NOMO-1 treated with DMSO at 0.1 percent for 48 hours (cell line): Measurements from ENCODE around the gene NOX5.
"Not testable (repeated sequence)": the region's sequence is repeated elsewhere in the genome, so short reads cannot be mapped to it uniquely, and the experiment has no call there.

Experiments
- DNase-seq: peaks from one replicate; lab custom pipeline; 2025; ENCODE audit not compliant: unreplicated experiment; lab: John Stamatoyannopoulos, UW

The NOX5 gene, protein sequence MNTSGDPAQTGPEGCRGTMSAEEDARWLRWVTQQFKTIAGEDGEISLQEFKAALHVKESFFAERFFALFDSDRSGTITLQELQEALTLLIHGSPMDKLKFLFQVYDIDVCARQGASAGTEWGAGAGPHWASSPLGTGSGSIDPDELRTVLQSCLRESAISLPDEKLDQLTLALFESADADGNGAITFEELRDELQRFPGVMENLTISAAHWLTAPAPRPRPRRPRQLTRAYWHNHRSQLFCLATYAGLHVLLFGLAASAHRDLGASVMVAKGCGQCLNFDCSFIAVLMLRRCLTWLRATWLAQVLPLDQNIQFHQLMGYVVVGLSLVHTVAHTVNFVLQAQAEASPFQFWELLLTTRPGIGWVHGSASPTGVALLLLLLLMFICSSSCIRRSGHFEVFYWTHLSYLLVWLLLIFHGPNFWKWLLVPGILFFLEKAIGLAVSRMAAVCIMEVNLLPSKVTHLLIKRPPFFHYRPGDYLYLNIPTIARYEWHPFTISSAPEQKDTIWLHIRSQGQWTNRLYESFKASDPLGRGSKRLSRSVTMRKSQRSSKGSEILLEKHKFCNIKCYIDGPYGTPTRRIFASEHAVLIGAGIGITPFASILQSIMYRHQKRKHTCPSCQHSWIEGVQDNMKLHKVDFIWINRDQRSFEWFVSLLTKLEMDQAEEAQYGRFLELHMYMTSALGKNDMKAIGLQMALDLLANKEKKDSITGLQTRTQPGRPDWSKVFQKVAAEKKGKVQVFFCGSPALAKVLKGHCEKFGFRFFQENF

DNA sequence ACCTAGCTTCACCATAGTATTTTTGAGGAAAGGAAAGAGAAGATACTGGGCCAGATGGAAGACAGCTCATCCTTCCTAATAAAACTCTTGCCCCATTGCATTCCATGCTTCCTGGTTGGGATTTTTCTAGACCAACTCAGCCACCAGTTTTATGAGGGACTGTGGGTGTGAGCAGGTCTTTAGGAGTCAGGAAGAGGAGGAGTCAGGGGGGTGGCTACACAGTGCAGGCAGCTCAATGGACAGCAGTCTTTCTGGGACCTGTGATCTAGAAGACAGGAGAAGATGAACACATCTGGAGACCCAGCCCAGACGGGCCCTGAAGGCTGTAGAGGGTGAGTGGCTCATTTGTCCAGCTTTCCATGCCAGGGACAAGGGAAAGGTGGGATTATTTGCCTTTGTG lies at the start of gene NOX5:
Gene NOX5 (plus strand): TSS at position 242 of the 400 bp plus-strand sequence. CDS start 41 bp downstream, at position 283.
- DNase-seq = no peak

DNA sequence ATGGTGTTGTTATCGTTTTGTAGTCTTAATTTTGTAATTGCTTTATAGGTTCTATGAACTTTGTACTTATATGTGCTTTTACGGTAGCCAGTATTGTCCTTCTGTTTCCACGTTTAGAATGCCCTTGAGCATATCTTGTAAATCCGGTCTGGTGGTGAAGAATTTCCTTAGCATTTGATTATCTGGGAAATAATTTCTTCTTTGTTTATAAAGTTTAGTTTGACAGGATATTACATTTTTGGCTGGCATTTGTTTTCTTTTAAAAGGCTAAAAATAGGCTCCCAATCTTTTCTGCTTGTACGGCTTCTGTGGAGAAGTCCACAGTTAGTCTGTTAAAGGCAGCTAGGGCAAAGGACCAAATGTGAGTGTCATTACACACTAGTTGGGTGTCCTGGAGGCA lies 47.5 kb upstream of the NOX5 start:
- DNase-seq = no peak

DNA sequence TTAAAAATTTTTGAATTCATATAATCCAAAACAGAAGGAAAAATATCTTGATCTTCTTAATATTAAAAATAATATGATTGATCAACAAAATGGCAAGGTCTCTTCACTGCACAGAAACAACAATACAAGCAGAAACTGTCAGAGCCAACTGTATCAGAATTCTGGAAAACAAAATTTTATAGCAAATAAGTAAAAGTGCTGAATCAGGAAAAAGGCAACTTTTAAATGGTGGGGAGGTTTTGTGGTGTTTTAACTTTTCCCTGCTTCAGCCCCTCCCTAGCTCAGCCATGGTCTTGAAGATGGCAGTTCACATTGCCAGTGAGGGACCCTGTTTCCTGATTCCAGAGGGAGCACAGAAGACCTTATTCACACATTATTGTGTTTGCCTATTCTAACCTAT lies 46.5 kb upstream of the NOX5 start:
- DNase-seq = no peak

GRCh38 chr15:68969298-68969697 lies 45.2 kb upstream of the NOX5 start:
- DNase-seq = no peak

DNA sequence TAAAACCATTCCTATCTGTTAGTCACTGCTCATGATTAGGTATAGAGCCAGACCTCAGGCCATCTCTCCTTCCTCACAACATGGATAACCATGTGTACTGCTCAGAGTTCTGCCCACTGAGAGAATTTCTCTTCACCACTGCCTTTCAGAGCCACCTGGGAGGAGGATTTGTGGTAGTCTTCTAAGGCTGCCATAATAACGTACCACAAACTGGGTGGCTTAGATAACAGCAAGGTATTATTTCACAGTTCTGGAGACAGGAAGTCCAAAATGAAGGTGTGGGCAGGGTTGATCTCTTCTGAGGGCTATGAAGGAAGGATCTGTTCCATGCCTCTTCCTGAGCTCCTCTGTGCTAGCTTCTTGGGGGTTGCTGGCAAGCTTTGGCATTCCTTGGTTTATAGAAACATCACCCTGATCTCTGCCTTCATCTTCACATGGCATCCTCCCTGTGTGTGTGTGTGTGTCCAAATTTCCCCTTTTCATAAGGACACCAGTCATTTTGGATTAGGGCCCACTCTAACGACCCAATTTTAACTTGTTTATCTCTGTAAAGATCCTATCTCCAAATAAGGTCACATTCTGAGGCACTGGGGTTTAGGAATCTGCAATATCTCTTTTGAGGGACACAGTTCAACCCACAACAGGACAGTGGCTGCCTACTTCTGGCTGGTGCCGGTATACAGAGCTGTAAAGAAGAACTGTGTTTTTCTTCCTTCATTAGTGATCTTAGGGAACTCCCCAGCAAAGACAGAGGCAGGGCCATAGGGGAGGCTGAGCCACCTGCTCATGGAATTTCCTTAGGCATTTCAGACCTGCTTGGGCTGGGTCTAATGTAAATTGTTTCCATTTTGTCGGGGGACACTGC lies 42.1 kb upstream of the NOX5 start:
- DNase-seq = no peak

DNA sequence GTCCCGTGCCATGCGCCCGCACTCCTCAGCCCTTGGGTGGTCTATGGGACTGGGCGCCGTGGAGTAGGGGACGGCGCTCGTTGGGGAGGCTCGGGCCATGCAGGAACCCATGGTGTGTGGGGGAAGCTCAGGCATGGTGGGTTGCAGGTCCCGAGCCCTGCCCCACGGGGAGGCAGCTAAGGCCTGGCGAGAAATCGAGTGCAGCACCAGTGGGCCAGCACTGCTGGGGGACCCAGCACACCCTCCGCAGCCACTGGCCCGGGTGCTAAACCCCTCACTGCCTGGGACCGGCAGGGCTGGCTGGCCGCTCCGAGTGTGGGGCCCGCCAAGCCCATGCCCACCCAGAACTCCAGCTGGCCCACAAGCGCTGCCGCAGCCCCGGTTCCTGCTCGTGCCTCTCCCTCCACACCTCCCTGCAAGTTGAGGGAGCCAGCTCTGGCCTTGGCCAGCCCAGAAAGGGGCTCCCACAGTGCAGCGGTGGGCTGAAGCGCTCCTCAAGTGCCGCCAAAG lies 38.8 kb upstream of the NOX5 start:
- not testable (repeated sequence) for DNase-seq

DNA sequence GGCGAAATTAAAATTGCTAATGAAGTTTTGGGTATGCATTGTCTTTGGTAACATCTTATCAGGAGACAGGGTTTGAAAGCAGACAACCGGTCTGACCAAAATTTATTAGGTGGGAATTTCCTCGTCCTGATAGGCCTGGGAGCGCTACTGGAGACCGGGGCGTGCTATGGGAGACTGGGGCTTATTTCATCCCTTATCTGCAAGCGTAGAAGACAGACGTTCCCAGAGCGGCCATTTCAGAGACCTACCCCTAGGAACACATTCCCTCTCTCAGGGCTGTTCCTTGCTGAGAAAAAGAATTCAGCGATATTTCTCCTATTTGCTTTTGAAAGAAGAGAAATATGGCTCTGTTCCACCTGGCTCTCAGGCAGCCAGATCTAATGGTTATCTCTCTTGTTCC lies 37.1 kb upstream of the NOX5 start:
- DNase-seq = not testable (repeated sequence)

GRCh38 chr15:68979006-68979405 lies 35.5 kb upstream of the NOX5 start:
- DNase-seq = no peak

GRCh38 chr15:68979816-68980215 lies 34.7 kb upstream of the NOX5 start:
- DNase-seq = no peak

DNA sequence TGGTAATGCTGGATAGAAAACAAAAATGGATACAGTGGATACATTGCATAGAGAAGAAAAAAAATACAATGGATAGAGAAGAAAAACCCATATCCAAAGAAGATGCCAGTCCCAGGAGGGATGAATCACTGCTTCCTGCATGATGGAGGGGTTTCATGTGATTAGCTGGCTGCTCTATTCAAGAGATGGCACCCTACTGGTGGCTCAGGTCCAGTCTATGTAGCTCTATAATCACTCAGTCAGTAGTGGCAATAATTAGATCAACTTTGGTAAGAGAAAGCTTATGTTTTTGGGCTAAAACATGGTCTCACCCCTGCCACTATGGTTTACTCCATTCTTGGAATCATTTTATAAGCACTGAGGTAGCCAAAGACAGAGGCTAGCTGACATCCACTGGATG lies 33.7 kb upstream of the NOX5 start:
- no peak for DNase-seq

DNA sequence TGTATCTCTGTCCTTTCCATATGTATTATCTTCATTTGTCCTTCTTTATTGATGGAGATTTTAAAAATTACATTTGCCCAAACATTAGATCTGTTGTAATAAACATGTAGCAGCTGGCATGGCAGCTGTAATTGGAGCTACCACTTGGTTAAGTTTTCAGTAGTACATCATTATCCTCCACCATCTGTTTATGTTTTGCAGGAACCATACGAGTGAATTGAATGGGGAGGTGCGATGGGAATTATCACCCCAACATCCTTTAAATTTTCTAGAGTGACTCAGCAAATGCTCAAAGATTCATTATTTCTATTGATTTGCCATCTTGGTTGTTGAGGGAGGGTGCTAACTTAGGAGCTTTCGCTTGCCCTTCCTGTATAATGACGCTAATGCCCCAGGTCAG lies 32.6 kb upstream of the NOX5 start:
- DNase-seq = no peak

GRCh38 chr15:68982976-68983563 lies 31.4 kb upstream of the NOX5 start:
- no peak for DNase-seq

DNA sequence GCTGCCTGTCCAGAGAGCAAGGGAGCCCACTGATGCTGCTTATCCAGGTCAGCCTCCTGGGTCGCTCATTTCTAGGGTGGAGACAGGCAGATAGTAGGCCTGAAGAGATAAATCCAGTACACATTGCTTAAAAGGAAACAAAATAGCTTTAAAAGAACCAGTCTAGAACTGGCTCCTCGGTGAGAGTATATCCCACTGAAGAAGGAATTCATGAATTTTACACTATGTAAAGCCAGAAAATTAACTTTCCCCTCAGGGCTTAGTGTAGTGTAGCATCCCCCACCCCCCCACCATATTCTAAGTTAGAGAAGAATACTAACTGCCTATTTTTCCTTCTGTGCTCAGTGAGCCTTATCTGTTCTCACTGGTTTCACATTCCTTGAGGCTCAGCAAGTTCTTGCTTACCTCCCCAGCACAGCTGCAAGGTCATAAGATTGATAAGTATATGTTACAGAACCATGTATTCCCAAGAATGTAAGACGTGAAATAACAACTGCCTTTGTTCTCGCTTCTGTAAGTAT lies 30.5 kb upstream of the NOX5 start:
- no peak for DNase-seq

- DNase-seq = no peak
Observed at GRCh38 chr15:68984586-68984985, 29.9 kb upstream of the NOX5 start.

DNA sequence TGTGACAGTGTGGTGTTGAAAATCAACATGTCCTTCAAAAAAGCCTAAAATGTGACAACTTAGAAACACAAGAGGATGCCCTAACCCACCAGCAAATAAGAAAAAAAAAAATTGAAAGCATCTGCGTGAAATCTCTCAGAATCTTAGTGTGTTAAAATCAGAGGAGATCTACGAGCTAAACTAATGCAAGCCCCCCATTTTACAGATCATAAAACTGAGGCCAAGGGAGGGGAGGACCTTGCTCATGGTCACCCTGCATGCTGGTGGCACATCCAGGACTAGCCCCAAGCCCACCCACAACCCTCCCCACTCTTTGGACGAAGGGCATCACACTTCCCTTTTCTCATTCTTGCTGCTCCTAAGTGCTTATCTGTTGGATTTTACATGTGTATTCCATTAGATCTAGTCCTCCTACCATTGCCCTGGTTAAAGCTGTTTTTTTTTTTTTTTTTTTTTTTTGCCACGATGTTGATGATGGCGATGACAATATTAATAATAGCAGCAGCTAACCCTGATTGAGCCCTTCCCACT lies 29.1 kb upstream of the NOX5 start:
- no peak for DNase-seq

DNA sequence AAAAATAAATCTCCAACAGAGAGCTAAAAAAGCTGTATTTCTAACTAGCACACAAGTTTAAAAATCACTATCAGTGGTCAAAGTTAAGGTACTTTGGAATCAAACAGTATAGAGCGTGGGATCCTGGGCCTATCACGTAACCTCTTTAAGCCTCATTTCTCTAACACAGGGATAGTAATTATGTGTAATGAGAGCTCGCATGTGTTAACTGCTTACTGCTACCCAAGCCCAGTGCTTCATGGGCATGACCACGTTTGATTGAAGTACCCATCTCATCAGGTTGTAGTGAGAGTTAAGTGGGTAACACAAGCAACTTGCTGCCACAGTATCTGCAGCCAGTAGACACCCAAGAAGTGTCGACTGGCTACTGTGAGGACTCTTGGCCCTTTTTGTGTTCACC lies 28.2 kb upstream of the NOX5 start:
- no peak for DNase-seq

GRCh38 chr15:68987120-68987519 lies 27.4 kb upstream of the NOX5 start:
- no peak for DNase-seq

DNA sequence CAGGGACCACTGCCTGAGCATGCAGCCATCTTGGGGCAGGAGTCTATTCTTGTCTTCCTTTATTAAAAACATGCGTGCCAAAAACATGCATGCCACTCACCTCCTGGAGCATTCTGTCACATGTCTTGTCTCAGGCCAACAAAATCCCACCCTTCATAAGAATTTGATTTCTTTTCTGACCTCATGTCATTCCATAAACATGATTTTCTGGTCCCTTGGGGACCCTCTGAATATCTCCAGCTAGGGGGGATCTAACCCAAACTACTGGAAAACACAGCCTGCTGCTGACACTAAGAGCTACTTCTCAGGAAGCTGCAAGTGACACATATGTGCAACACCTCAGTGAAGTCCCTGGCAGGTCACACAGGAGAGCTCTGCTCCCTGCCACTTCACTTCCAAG lies 26.8 kb upstream of the NOX5 start:
- no peak for DNase-seq

- DNase-seq = no peak
Observed at GRCh38 chr15:68989541-68990230, 24.8 kb upstream of the NOX5 start.
